ENCODE measurements around the gene OR52B6.

OR52B6 gene, protein sequence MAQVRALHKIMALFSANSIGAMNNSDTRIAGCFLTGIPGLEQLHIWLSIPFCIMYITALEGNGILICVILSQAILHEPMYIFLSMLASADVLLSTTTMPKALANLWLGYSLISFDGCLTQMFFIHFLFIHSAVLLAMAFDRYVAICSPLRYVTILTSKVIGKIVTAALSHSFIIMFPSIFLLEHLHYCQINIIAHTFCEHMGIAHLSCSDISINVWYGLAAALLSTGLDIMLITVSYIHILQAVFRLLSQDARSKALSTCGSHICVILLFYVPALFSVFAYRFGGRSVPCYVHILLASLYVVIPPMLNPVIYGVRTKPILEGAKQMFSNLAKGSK

DNA sequence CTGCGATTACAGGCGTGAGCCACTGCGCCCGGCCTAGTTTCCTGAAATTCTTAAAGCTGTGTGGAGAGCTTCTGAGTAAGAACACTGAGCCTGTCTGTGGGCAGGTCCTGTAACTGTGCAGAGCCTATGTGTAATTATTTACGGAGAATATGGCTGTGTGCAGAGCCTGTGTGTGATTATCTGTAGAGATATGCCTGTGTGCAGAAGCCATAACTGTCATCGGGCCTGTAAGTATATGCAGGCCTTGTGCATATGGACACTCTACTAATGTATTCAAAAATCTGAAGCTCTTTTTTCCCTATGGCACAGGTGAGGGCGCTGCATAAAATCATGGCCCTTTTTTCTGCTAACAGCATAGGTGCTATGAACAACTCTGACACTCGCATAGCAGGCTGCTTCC is at the start of gene OR52B6:
Gene OR52B6, plus strand, starts transcription at position 301 of the 400 bp plus-strand sequence. Its CDS starts 0 bp downstream, at position 301.
- Mint-ChIP-seq H3K27ac (no peak within 1 kb of the TSS), H3K36me3 (ENCODE audit: low read depth) (no peaks in the 10 kb centered on the region), H3K9me3 (no peaks in the 10 kb centered on the region), H3K4me1 (no peaks in the 10 kb centered on the region), H3K27me3 (ENCODE audit: low read depth, poor library complexity) (no peaks in the 10 kb centered on the region), H3K4me3 (no peak within 1 kb of the TSS)
- DNase-seq, result no peak
- TF ChIP-seq, protein P1, sequence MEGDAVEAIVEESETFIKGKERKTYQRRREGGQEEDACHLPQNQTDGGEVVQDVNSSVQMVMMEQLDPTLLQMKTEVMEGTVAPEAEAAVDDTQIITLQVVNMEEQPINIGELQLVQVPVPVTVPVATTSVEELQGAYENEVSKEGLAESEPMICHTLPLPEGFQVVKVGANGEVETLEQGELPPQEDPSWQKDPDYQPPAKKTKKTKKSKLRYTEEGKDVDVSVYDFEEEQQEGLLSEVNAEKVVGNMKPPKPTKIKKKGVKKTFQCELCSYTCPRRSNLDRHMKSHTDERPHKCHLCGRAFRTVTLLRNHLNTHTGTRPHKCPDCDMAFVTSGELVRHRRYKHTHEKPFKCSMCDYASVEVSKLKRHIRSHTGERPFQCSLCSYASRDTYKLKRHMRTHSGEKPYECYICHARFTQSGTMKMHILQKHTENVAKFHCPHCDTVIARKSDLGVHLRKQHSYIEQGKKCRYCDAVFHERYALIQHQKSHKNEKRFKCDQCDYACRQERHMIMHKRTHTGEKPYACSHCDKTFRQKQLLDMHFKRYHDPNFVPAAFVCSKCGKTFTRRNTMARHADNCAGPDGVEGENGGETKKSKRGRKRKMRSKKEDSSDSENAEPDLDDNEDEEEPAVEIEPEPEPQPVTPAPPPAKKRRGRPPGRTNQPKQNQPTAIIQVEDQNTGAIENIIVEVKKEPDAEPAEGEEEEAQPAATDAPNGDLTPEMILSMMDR (IDR thresholded peaks at IDR 0.05), result no peak

DNA sequence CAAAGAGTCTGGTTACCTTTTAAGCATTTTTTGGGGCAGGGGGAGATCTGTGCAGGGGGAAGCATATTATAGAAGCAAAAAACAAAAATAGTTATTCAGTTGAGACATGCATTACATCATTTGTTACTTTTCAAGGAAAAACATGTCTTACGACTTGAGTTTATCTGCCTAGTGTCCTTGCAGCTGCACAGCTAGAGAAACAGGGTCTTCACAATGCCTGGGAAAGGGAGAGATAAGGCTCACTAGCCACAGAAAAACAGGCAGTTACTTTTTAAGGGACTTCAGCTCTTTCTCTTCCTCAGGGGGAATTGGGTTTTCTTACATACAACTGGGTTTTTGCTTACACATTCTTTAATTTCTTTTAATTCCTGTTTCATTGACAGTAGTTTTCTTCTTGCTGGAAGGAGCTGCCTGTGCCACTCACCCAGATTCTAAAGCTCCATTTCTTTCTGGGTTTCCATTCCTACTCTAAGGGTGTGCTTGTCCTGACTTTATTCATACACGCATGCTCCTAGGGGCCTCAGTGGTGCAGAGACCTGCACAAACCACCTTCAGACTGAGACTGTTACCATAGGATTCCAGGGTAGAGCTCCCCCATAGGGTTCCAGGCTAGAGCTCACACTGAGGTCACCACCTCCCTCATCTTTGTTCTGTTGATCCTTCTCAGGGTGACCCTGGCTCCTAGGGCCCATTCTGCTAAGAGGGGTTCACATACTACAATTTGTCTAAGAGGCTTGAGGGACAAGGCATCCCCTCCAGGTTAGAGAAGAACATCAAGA is 49.4 kb upstream of the OR52B6 start:
- DNase-seq, result no peak
- TF ChIP-seq, protein P1 (IDR thresholded peaks at IDR 0.05), result no peak
- Mint-ChIP-seq H3K27ac (no peak overlapping the region), H3K27me3 (ENCODE audit: low read depth, poor library complexity) (peaks cover 7% of the 10 kb centered on the region), H3K36me3 (ENCODE audit: low read depth) (no peaks in the 10 kb centered on the region), H3K4me1 (no peaks in the 10 kb centered on the region), H3K9me3 (no peaks in the 10 kb centered on the region), H3K4me3 (no peak overlapping the region)

DNA sequence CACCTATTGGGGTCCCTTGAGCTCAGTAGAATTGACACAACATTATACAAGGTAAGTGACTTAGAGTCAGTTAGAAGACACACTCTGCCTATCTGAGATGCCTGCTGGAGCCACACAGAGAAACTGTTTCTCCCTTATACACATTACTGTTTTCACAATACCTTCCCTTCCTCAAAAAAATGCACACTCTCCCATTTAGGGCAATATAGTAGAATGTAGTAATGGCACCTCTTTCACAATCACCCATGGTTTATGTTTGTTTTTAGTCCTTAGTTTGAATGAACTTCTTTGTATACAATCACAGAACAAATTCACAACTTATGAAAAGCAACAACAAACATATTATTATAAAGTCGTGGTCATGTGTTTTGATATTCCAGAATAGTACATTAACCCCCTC is 46.6 kb upstream of the OR52B6 start:
- H3K27ac Mint-ChIP-seq, result no peak overlapping the region
- H3K9me3 Mint-ChIP-seq, result peaks cover 9% of the 10 kb centered on the region
- no peak overlapping the region for H3K4me3 Mint-ChIP-seq
- no peaks in the 10 kb centered on the region for H3K4me1 Mint-ChIP-seq
- TF ChIP-seq, protein P1 (IDR thresholded peaks at IDR 0.05), result no peak
- H3K27me3 Mint-ChIP-seq (ENCODE audit: low read depth, poor library complexity), result peaks cover 3% of the 10 kb centered on the region
- no peaks in the 10 kb centered on the region for H3K36me3 Mint-ChIP-seq (ENCODE audit: low read depth)
- DNase-seq, result no peak

DNA sequence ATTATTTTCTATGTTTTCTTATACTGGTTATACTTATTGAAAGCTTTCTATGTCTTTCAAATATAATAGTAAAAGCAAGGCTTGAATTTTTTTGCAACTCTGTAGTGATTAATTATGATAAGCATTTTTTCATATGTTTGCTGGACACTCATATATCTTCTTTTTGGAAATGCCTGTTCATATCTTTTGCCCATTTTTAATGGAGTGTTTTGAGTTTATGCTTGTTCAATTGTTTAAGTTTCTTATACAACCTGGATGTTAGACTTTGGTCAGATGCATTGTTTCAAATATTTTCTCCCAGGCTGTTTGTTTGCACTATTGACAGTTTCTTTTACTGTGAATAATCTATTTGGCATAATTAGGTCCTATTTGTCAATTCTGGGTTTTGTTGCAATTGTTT is 44.2 kb upstream of the OR52B6 start:
- Mint-ChIP-seq H3K27me3 (ENCODE audit: low read depth, poor library complexity) (peaks cover 6% of the 10 kb centered on the region), H3K9me3 (peaks cover 9% of the 10 kb centered on the region), H3K4me1 (no peaks in the 10 kb centered on the region), H3K4me3 (no peak overlapping the region), H3K36me3 (ENCODE audit: low read depth) (no peaks in the 10 kb centered on the region), H3K27ac (no peak overlapping the region)
- no peak for DNase-seq
- TF ChIP-seq, protein P1 (IDR thresholded peaks at IDR 0.05), result no peak

DNA sequence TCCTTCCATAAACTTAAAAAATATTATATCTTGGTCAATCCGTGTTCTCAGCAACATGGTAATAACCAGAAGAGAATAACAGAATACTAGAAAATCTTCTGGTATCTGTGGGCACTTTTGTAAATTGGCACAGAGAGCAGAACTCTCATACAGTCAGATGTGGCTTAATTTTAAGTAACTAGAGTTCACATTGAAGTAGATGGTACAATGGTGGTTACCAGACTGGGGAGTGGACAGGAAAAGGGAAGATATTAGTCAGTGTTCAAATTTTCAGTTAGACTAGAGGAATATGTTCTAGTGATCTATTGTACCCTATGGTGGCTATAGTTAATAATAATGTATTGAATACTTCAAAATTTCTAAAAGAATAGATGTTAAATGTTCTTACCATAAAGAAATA is 39.2 kb upstream of the OR52B6 start:
- Mint-ChIP-seq H3K36me3 (ENCODE audit: low read depth) (no peaks in the 10 kb centered on the region), H3K4me3 (no peak overlapping the region), H3K9me3 (peaks cover 9% of the 10 kb centered on the region), H3K27me3 (ENCODE audit: low read depth, poor library complexity) (peaks cover 6% of the 10 kb centered on the region), H3K4me1 (no peaks in the 10 kb centered on the region), H3K27ac (no peak overlapping the region)
- TF ChIP-seq, protein P1 (IDR thresholded peaks at IDR 0.05), result no peak
- DNase-seq, result no peak
